Spleen (tissue), 11 donors: ENCODE results near the gene MYL4. TPM values are rescaled to one million over a fixed set of nuclear protein-coding genes. Genes with fewer than 3 reads are reported as not detected.
A peak's percentile ranks its signal among the peaks of the same experiment; 100 is the strongest.

ENCODE experiments used
- DNase-seq: peaks from one replicate; pipeline ENCODE4 v3.0.0-alpha.2; 2020
- H3K27ac ChIP-seq, 8 donors: fragments of 200-600 bp; sonication (generic) in 7 of 8; 1 replicate in 4 of 8; 2 replicates in 4 of 8; pipeline versions ENCODE4 v1.5.0 to v1.8.0; 2016 to 2021; ENCODE audit warnings: inconsistent platforms in 4 of 8, mild to moderate bottlenecking in 4 of 8, moderate library complexity in 1 of 8
- H3K27me3 ChIP-seq, 7 donors: fragments of 200-600 bp; sonication (generic) in 6 of 7; replicated peaks in 1 of 7; 1 replicate in 4 of 7; 2 replicates in 3 of 7; pipeline versions ENCODE4 v1.5.0 to v1.8.0; 2016 to 2021; ENCODE audit warnings: inconsistent platforms in 3 of 7, mild to moderate bottlenecking in 1 of 7
- H3K36me3 ChIP-seq, 6 donors: fragments of 200-600 bp; sonication (generic) in 5 of 6; 1 replicate in 4 of 6; 2 replicates in 2 of 6; pipeline versions ENCODE4 v1.5.0 to v1.8.0; 2016 to 2021; ENCODE audit warnings: inconsistent platforms in 2 of 6
- H3K4me1 ChIP-seq, 6 donors: fragments of 200-600 bp; sonication (generic) in 5 of 6; 1 replicate in 3 of 6; 2 replicates in 3 of 6; pipeline versions ENCODE4 v1.5.0 to v1.8.0; 2016 to 2021; ENCODE audit warnings: inconsistent platforms in 3 of 6
- H3K4me3 ChIP-seq, 8 donors: fragments of 200-600 bp; sonication (generic) in 7 of 8; 1 replicate in 4 of 8; 2 replicates in 4 of 8; pipeline versions ENCODE4 v1.5.0 to v1.8.0; 2016 to 2021; ENCODE audit warnings: inconsistent platforms in 4 of 8, mild to moderate bottlenecking in 4 of 8, moderate library complexity in 2 of 8
- H3K9me3 ChIP-seq, 8 donors: fragments of 200-600 bp; sonication (generic) in 7 of 8; 1 replicate in 4 of 8; 2 replicates in 4 of 8; pipeline versions ENCODE4 v1.5.0 to v1.8.0; 2016 to 2021; ENCODE audit warnings: inconsistent platforms in 4 of 8
- CTCF ChIP-seq, 11 experiments: fragments of 200-600 bp in 7 of 11; fragments of 450-650 bp in 4 of 11; sonication (generic) in 4 of 11; IDR thresholded peaks in 8 of 11; conservative IDR thresholded peaks in 3 of 11; 1 replicate in 7 of 11; 2 replicates in 4 of 11; pipeline versions ENCODE4 v1.4.0 to v1.8.0; 2016 to 2021; ENCODE audit warnings: antibody characterized with exemption in 11 of 11, inconsistent platforms in 4 of 11, mild to moderate bottlenecking in 1 of 11
- POLR2A ChIP-seq, 3 donors: fragments of 450-650 bp; IDR thresholded peaks; one replicate each; pipeline ENCODE4 v1.5.1; 2017; ENCODE audit warnings: antibody characterized with exemption in 3 of 3, mild to moderate bottlenecking in 1 of 3
- POLR2AphosphoS5 ChIP-seq, 3 donors: sonication (generic); formaldehyde crosslinking; IDR thresholded peaks; one replicate each; pipeline ENCODE4 v1.5.1; 2017; ENCODE audit warnings: antibody characterized with exemption in 3 of 3
- WGBS, 5 donors: extraction: QIAGEN DNeasy Blood & Tissue Kit in 3 of 5; methylation state at CpG; one replicate each; pipeline versions ENCODE4 v1.1.5 to v1.1.7; 2013 to 2018; 5-methylcytosine and 5-hydroxymethylcytosine counted together
- intact Hi-C: fragments of 100-400 bp; cut with DNase I; formaldehyde crosslinking; loops from one replicate; pipeline ENCODE4 v1.15.0; 2023; ENCODE audit warnings: low total_unique reads
- polyA plus RNA-seq, 3 donors: library from polyadenylated mRNA; stranded (reverse); fragments of 200-250 nt; gene quantifications; one replicate each; pipeline ENCODE4 v1.2.1, GENCODE V29; 2013
- total RNA-seq, 7 donors: library from RNA; depleted of rRNA in 3 of 7; stranded (reverse); fragments of >200 nt in 3 of 7; fragmentation: NEBNext Ultra II Directional in 4 of 7; extraction: Animal tissue kit (Norgen Biotek cat#: 25700) in 4 of 7; gene quantifications; one replicate each; pipeline versions ENCODE4 v1.1.0 to v1.2.1, GENCODE V29; 2016 to 2021
- donor health status: healthy with polysubstance abuse.
- donor health status: DM: no; HTN: no; CAD: no; lungs with moderate emphysema.
- donor health status: DM: no; HTN: no; CAD: no.
- donor health status: Bipolar disorder and iron deficiency.
- donor health status: healthy.
- donor health status: DM: no; HTN: no; CAD: no.
- donor health status: DM: yes; HTN: yes; CAD: no.

The MYL4 gene
- total and polyA plus RNA-seq, 10 donors, result 0.39 to 8.3 (median 2.6) TPM

- H3K4me1 ChIP-seq, result peaks cover 12 to 23% (median 19%) of the 10 kb centered on the region in 6 donors
- TF ChIP-seq CTCF (IDR thresholded peaks at IDR 0.05 in 8 of 11, conservative IDR thresholded peaks at IDR 0.05 in 3 of 11) (no peak), POLR2A (IDR thresholded peaks at IDR 0.05) (no peak), POLR2AphosphoS5 (IDR thresholded peaks at IDR 0.05) (no peak)
Measured at GRCh38 chr17:47242648-47243047, 33.5 kb downstream of the MYL4 start.

GRCh38 chr17:47243737-47244598 lies 34.8 kb downstream of the MYL4 start:
- Histone ChIP-seq H3K4me1 (peaks cover 12 to 23% (median 19%) of the 10 kb centered on the region in 6 donors), H3K9me3 (no peaks in the 10 kb centered on the region), H3K36me3 (no peaks in the 10 kb centered on the region), H3K27ac (peak overlapping the region in 1 of 8 donors; percentile 21), H3K27me3 (no peaks in the 10 kb centered on the region), H3K4me3 (no peak overlapping the region)
- WGBS, 5 donors, result 67 to 78% (median 73%) methylated on average over 9 of the region's 9 CpGs
- intact Hi-C loops, result no loop called here
- peak in 2 of 11 experiments; percentile 2 to 18 for TF ChIP-seq CTCF (IDR thresholded peaks at IDR 0.05 in 8 of 11, conservative IDR thresholded peaks at IDR 0.05 in 3 of 11)
- TF ChIP-seq POLR2AphosphoS5 (IDR thresholded peaks at IDR 0.05), result no peak
- TF ChIP-seq POLR2A (IDR thresholded peaks at IDR 0.05), result no peak
- DNase-seq, result no peak

More at GRCh38 chr17:47242648-47243047, 33.5 kb downstream of the MYL4 start:
- no peak overlapping the region for H3K4me3 ChIP-seq
- intact Hi-C loops, result no loop called here
- no peaks in the 10 kb centered on the region for H3K36me3 ChIP-seq
- H3K27me3 ChIP-seq, result no peaks in the 10 kb centered on the region
- no peaks in the 10 kb centered on the region for H3K9me3 ChIP-seq
- no peak overlapping the region for H3K27ac ChIP-seq
- DNase-seq, result no peak
- WGBS, 5 donors, result 85 to 98% (median 96%) methylated on average over 2 of the region's 2 CpGs

GRCh38 chr17:47244697-47245096 lies 35.5 kb downstream of the MYL4 start:
- TF ChIP-seq CTCF (IDR thresholded peaks at IDR 0.05 in 8 of 11, conservative IDR thresholded peaks at IDR 0.05 in 3 of 11) (no peak), POLR2AphosphoS5 (IDR thresholded peaks at IDR 0.05) (no peak), POLR2A (IDR thresholded peaks at IDR 0.05) (no peak)
- H3K36me3 ChIP-seq, result no peaks in the 10 kb centered on the region
- intact Hi-C loops, result no loop called here
- peaks cover 10 to 20% (median 14%) of the 10 kb centered on the region in 6 donors for H3K4me1 ChIP-seq
- 85 to 96% (median 90%) methylated on average over 2 of the region's 2 CpGs for WGBS, 5 donors
- DNase-seq, result no peak
- no peaks in the 10 kb centered on the region for H3K9me3 ChIP-seq
- peak overlapping the region in 1 of 8 donors; percentile 21 for H3K27ac ChIP-seq
- no peak overlapping the region for H3K4me3 ChIP-seq
- no peaks in the 10 kb centered on the region for H3K27me3 ChIP-seq

GRCh38 chr17:47246120-47246519 lies 37.0 kb downstream of the MYL4 start:
- Histone ChIP-seq H3K4me1 (peaks cover 0 to 6% (median 0%) of the 10 kb centered on the region in 6 donors), H3K36me3 (no peaks in the 10 kb centered on the region), H3K27me3 (no peaks in the 10 kb centered on the region), H3K4me3 (no peak overlapping the region), H3K27ac (no peak overlapping the region), H3K9me3 (no peaks in the 10 kb centered on the region)
- DNase-seq, result no peak
- WGBS, 5 donors, result 76 to 96% (median 81%) methylated on average over 2 of the region's 2 CpGs
- TF ChIP-seq POLR2A (IDR thresholded peaks at IDR 0.05) (no peak), POLR2AphosphoS5 (IDR thresholded peaks at IDR 0.05) (no peak), CTCF (IDR thresholded peaks at IDR 0.05 in 8 of 11, conservative IDR thresholded peaks at IDR 0.05 in 3 of 11) (no peak)
- intact Hi-C loops, result no loop called here
